ENCODE results near the gene ATP5IF1. TPM values are rescaled to one million over a fixed set of nuclear protein-coding genes. Genes with fewer than 3 reads are reported as not detected.

ATP5IF1 gene
- total and polyA plus RNA-seq, 2 of the 4 experiments (the other 2 are of a cell fraction), result 33.7 to 105 TPM

DNA sequence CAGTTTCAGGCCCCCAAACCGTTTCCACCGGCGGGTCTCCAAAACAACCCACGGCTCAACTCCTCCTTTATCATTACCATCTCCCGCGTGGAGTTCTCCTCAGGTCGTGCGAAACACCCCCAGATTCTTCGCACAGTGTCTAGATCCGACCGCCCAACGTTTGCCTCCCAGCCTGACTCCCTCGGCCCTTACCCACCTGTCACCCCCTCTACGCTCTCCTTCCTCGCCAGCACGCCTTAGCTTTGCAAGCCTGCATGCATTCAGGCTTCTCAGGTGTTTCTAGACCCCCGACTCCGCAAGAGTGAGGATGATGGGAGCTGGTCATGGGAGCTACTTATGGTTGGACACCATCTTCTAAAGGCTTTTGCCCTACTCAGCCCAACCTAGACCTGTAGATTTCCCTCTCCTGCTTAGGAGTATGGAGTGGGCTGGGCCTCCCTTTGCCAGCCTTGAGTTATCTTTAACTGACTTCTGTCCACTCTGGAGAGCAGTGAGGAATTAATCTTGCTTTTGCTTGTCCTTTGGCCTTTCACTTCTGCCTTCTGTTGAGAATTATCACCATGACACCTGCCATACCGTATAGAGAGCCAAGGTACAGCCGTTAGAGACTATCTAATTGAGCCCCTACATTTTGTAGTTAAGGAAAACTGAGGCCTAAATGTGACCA lies 865 bp downstream of the ATP5IF1 start:
- Histone ChIP-seq H3K9ac (ENCODE audit: low read depth, low read length) (peak overlapping the region; percentile 87), H3K4me3 (ENCODE audit: insufficient read depth, low read depth, low read length) (peak overlapping the region; percentile 78), H3K36me3 (ENCODE audit: control insufficient read depth, insufficient read depth, low read length) (peaks cover 2% of the 10 kb centered on the region), H4K91ac (ENCODE audit: insufficient read depth, low read depth, low read length) (peak overlapping the region; percentile 75; the same call in 1 of the 2 replicates), H2BK5ac (ENCODE audit: low read depth, low read length, poor library complexity, severe bottlenecking) (peak overlapping the region; percentile 82), H2BK20ac (ENCODE audit: low read depth, low read length) (no peak overlapping the region), H2AK9ac (replicated peaks; ENCODE audit: low read depth, low read length, poor library complexity) (peak overlapping the region; percentile 96), H3K4ac (ENCODE audit: low read depth, low read length) (peak overlapping the region; percentile 75), H3K14ac (replicated peaks; ENCODE audit: low read depth, low read length) (peak overlapping the region; percentile 88), H3K27ac (ENCODE audit: insufficient read depth, low read length) (peak overlapping the region; percentile 65), H2AFZ (replicated peaks; ENCODE audit: low read length, poor library complexity) (peak overlapping the region; percentile 97), H3K79me1 (ENCODE audit: low read depth in 1 of 2, low read length in 2 of 2) (peaks cover 24 to 34% of the 10 kb centered on the region in 2 experiments), H3K9me1 (ENCODE audit: insufficient read depth, low read length) (peaks cover 16% of the 10 kb centered on the region; the same call in 1 of the 2 replicates), H3K9me3 (ENCODE audit: control insufficient read depth, insufficient read depth, low read length) (no peaks in the 10 kb centered on the region), H4K8ac (ENCODE audit: low read depth in 2 of 2, low read length in 2 of 2) (peak overlapping the region in 1 of 2 experiments; percentile 85; a peak in 2 of 4 replicates), H3K56ac (ENCODE audit: extremely low read depth, insufficient read depth, low read length) (peak overlapping the region; percentile 68; the same call in 1 of the 2 replicates), H3K27me3 (ENCODE audit: control insufficient read depth, insufficient read depth, low read length) (no peaks in the 10 kb centered on the region), H3K4me1 (ENCODE audit: control insufficient read depth, insufficient read depth, low read length) (peaks cover 2% of the 10 kb centered on the region), H4K20me1 (ENCODE audit: insufficient read depth, low read length) (peaks cover 7% of the 10 kb centered on the region; the same call in 1 of the 2 replicates), H3K23ac (ENCODE audit: low read depth, low read length) (peak overlapping the region; percentile 92), H3K18ac (ENCODE audit: low read depth, low read length) (no peak overlapping the region), H2BK120ac (ENCODE audit: low read depth, low read length) (no peak overlapping the region), H2AK5ac (ENCODE audit: low read depth, low read length) (peak overlapping the region; percentile 59), H2BK15ac (ENCODE audit: low read depth, low read length) (no peak overlapping the region), H4K5ac (ENCODE audit: low read depth, low read length) (no peak overlapping the region), H3K4me2 (ENCODE audit: low read depth, low read length) (peak overlapping the region; percentile 97)
- ChIA-PET CTCF (no interaction called here), POLR2A (ENCODE audit: unreplicated experiment) (no interaction called here)
- no TSS peak for BruUV-seq (replicated peaks)
- intact Hi-C loops (cut with micrococcal nuclease) (no loop called here), in situ Hi-C loops (cut with MboI; ENCODE audit: low sequenced_read_pairs) (no loop called here), dilution Hi-C loops (cut with HindIII; ENCODE audit: low sequenced_read_pairs, unreplicated experiment) (no loop called here)
- peak; percentile 9; the same call in 1 of the 2 replicates for TF ChIP-seq MXI1 (IDR thresholded peaks at IDR 0.05; ENCODE audit: borderline replicate concordance, low read depth, low read length)
- TF ChIP-seq NFE2L2 (IDR thresholded peaks at IDR 0.05; ENCODE audit: low read depth, low read length), result no peak
- TF ChIP-seq, protein P1, sequence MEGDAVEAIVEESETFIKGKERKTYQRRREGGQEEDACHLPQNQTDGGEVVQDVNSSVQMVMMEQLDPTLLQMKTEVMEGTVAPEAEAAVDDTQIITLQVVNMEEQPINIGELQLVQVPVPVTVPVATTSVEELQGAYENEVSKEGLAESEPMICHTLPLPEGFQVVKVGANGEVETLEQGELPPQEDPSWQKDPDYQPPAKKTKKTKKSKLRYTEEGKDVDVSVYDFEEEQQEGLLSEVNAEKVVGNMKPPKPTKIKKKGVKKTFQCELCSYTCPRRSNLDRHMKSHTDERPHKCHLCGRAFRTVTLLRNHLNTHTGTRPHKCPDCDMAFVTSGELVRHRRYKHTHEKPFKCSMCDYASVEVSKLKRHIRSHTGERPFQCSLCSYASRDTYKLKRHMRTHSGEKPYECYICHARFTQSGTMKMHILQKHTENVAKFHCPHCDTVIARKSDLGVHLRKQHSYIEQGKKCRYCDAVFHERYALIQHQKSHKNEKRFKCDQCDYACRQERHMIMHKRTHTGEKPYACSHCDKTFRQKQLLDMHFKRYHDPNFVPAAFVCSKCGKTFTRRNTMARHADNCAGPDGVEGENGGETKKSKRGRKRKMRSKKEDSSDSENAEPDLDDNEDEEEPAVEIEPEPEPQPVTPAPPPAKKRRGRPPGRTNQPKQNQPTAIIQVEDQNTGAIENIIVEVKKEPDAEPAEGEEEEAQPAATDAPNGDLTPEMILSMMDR (conservative IDR thresholded peaks at IDR 0.05; ENCODE audit: low read depth, low read length), result no peak
- TF ChIP-seq BHLHE40 (IDR thresholded peaks at IDR 0.05; ENCODE audit: low read depth, low read length), result no peak
- no peak for TF ChIP-seq RCOR1 (IDR thresholded peaks at IDR 0.05; ENCODE audit: insufficient replicate concordance, low read length)
- ATAC-seq (ENCODE audit: low read depth) (no peak), DNase-seq (no peak)
- WGBS, 2 experiments (ENCODE audit: extremely low coverage in 2 of 2, insufficient read length in 1 of 2), result 2% methylated on average over 8 of the region's 20 CpGs; no CpG with 5 or more reads in 1 of the 2 experiments

All from IMR-90 (cell line).